K562 (cell line): ENCODE results near the gene PLEKHN1. TPM values are rescaled to one million over a fixed set of nuclear protein-coding genes. Genes with fewer than 3 reads are reported as not detected.
A peak's percentile ranks its signal among the peaks of the same experiment; 100 is the strongest.

Experiments used
- GMEB1 ChIP-seq: fragments of 250-450 bp; sonication (Bioruptor Pico); IDR thresholded peaks from 2 replicates; pipeline ENCODE4 v1.4.0; 2020; ENCODE audit warnings: mild to moderate bottlenecking
- NFRKB ChIP-seq: fragments of 450-650 bp; IDR thresholded peaks from 2 replicates; pipeline ENCODE4 v1.6.1; 2016; ENCODE audit warnings: low read depth
- NKRF ChIP-seq: fragments of 450-650 bp; IDR thresholded peaks from 2 replicates; pipeline ENCODE4 v1.6.1; 2016; ENCODE audit warnings: borderline replicate concordance
- NR2C1 ChIP-seq, 2 experiments: fragments of 450-650 bp; IDR thresholded peaks; 2 replicates each; pipeline ENCODE4 v1.6.1; 2017; ENCODE audit warnings: mild to moderate bottlenecking in 2 of 2, antibody characterized with exemption in 1 of 2, inconsistent platforms in 1 of 2, missing compliant biosample characterization in 1 of 2, missing genetic modification characterization in 1 of 2
- RFX7 ChIP-seq: fragments of 250-450 bp; sonication (Bioruptor Pico); IDR thresholded peaks from 2 replicates; pipeline ENCODE4 v1.5.1; 2021; ENCODE audit warnings: mild to moderate bottlenecking
- XRCC5 ChIP-seq: fragments of 200-400 bp; formaldehyde crosslinking; IDR thresholded peaks from 2 replicates; pipeline ENCODE4 v1.6.1; 2017; ENCODE audit warnings: low read depth, mild to moderate bottlenecking, low read length
- polyA plus RNA-seq, 8 experiments: library from polyadenylated mRNA; depleted of rRNA in 4 of 8; stranded (reverse) in 5 of 8; unstranded in 3 of 8; fragments of >200 nt; fragmentation: Nextera tagmentation in 2 of 8; fragmentation: Illumina TruSeq in 1 of 8; extraction: Ambion mirVana in 2 of 8; extraction: Trizol in 1 of 8; gene quantifications; 2 replicates each; pipeline versions ENCODE4 v1.2.1 to v1.2.3, GENCODE V29; 2011 to 2014; ENCODE audit warnings: inconsistent platforms in 1 of 8, missing spikeins in 1 of 8
- total RNA-seq, 7 experiments: library from RNA; depleted of rRNA in 6 of 7; stranded (reverse); fragments of >200 nt in 6 of 7; fragmentation: Illumina TruSeq in 2 of 7; extraction: Trizol in 2 of 7; gene quantifications; 2 replicates each; pipeline versions ENCODE4 v1.2.1 to v1.2.3, GENCODE V29; 2011 to 2021; ENCODE audit warnings: low replicate concordance in 1 of 7

The PLEKHN1 gene
- total and polyA plus RNA-seq, 9 of the 15 experiments (the other 6 are each of a cell fraction or from before 2014, with no cell fraction given): 0.07 to 1.5 (median 0.13) TPM; not detected in 2

- TF ChIP-seq GMEB1 (CRISPR knock-in tag) (no peak), NR2C1 (IDR thresholded peaks at IDR 0.05) (peak; percentile 95), NR2C1 (tag; IDR thresholded peaks at IDR 0.05) (peak; percentile 95), RFX7 (CRISPR knock-in tag) (no peak), NKRF (no peak), XRCC5 (no peak), NFRKB (no peak)
Measured at GRCh38 chr1:974687-975328, 8.5 kb downstream of the PLEKHN1 start (continued).
